NCI-H82 treated with DMSO at 0.1 percent for 48 hours (cell line): ENCODE results near the gene ELAVL3.
A peak's percentile ranks its signal among the peaks of the same experiment; 100 is the strongest.

ENCODE experiments used
- DNase-seq: peaks from one replicate; lab custom pipeline; 2025; ENCODE audit not compliant: unreplicated experiment; lab: John Stamatoyannopoulos, UW

ELAVL3 gene

DNA sequence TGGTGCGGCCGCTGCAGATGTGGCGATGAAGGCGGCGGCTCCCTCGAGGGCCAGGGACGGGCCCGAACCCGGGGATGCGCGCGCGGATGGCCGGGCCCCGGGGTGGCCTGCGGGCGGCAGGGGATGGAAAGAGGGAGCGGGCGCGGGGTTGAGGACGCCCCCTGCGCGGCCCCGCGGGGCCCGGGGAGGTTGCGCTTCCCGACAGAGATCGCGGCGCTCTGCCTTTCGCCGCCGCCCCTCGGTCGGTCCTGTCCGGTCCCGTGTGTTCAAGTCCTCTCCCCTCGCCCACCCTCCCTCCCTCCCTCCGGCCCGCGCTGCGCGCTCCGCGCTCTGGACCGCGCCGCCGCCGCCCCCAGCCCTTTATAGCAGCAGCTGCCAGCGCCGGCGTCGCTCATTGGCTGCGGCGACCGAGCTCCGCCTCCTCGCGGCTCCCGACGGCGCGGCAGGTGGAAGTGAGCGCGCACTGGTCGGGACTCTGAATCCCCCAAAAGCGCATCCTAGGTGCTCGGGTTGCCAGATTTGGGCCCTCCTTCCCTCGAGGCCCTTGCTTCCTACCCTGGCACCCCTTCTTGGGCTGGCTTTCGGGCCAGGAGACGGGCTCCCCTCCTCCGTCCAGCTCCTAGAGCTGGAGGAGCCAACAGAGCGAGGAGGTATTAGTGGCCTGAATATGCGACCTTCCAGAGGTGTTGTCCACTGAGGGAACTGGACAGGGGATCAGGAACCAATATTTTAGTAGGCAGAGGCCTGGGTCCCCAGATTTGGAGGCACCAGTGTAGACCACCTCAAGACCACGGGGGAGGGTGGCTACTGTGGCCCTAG is at the start of gene ELAVL3:
ELAVL3 (minus strand) TSS at position 332 of the 819 bp plus-strand sequence. CDS start 438 bp downstream, outside the sequence.
- peak; percentile 7 for DNase-seq

DNA sequence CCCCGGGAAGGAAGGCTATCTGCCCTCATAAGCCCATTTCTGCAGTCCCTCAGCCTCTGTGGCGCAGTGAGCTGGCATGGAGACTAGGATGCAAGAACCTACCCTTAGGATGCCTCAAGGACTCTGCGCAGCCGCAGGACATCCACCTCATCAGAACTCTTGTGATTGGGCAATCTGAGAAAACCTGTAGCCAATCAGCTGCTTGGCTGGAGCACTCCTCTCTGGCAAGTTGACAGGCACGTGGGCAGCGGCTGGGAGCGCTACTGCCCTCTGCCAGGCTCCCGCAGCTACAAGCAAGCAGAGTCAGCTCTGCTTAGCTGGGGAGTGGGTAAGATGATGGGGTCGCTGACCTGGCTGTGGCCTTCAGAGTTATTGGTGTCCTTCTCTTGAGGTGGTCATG is 49.6 kb upstream of the ELAVL3 start:
- peak; percentile 81 for DNase-seq

DNA sequence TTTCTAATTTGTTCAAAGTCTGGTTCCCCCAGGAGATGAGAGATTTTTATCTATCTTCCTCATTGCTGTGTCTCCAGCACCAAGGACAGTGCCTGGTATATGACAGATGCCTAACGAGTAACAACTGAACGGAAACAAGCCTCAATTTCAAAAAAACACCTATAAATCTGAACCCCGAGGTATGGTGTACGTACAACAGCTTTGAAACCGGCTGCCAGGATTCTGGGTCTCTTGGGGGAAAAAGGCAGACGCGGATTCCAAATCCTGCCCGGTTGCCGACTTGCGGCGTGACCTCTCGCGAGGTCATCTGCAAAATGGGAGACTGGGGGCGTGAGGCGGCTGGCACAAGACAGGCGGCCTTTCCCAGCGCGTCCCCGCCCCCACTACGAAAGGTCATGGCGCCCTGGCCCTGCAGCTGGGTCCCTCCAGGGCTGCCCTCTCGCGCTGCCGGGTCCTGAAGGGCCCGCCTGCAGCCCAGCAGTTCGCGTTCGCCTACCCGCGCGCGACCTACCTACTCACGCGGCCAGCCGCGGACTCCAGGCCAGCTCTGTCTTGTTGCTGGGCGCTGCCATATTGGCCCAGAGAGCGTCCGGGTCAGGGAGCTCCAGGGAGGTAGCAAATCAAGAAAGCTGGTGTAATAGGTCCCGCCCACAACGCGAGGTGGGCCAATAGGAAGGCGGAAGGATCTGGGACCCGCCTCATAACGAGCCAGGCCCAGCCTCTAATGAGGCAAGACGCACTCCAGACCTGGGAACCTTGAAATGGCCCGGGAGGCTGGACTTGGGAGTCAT is 47.9 kb upstream of the ELAVL3 start, which contains the start of gene ECSIT:
ECSIT (minus strand) TSS at position 584 of the 791 bp plus-strand sequence. CDS start 9,964 bp downstream, outside the sequence.
- peak; percentile 85 for DNase-seq

- no peak for DNase-seq
Measured at GRCh38 chr19:11519138-11519537, 38.3 kb upstream of the ELAVL3 start.

DNA sequence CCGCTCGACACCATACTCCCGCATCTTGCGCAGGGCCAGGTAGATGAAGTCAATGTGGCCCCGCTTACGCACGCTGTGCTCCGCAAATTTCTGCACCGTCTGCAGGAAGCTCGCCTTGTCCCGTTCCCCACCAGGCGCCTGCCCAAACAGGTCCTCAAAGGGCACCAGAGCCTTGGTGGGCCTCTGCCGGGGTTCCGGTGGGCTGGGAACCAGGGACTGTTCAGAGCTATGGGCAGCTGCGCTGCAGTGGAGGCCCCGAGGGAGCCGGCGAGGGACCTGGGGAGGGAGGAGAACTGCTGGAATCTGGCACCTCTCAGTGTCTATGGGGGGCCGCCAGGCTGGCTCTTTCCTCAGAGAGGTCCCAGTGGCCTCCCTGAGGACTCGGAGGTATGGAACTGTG is 33.1 kb upstream of the ELAVL3 start:
- DNase-seq = no peak

DNA sequence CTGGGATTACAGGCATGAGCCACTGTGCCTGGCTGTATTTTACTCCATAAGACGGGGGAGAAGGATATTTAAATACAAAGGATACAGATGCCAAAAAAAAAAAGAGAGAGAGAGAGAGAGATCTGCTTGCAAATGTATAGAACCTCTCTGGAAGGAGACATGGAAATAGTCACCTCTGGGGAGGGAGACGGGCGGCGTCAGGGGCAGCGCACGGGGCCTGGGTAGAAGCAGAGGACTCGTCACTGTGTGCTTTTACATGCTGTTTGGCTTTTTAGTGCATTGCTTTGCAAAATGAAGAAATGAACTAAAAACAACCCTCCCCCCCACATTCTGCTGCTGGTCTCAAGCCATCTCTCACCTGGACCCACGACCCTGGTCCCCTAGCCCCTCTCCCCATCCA is 29.6 kb upstream of the ELAVL3 start:
- no peak for DNase-seq

DNA sequence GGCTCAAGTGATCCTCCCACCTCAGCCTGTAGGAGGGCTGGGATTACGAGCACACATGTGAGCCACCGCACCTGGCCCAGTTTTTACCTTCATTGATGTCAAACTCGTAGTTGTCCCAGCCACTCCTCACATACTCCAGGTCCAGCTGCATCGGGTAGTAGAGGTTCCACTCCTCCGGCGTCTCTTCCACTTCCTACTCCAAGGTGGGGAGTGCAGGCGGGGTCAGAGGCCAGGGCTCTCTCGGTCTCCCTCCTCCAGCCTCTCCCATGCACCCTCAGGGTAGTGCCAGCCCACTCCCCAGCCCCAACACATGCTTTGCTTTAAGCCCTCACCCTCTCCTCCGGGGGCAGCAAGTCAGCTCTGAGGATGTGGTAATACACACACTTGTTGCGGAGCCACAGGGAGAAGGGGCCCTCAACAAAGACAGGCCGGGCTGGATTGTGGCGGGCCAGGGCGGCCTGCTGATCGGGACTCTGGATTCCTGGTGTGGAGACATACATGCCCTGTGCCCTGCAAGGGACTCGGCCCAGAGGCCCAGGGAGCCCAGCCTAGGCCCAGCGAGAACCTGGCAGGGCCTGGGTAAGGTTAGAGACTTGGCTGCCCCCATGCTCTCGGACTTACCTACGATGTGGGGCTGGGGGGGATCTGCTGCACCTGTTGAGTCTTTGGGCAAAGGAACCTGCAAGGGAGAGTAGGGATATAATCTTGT is 26.7 kb upstream of the ELAVL3 start:
- no peak for DNase-seq

DNA sequence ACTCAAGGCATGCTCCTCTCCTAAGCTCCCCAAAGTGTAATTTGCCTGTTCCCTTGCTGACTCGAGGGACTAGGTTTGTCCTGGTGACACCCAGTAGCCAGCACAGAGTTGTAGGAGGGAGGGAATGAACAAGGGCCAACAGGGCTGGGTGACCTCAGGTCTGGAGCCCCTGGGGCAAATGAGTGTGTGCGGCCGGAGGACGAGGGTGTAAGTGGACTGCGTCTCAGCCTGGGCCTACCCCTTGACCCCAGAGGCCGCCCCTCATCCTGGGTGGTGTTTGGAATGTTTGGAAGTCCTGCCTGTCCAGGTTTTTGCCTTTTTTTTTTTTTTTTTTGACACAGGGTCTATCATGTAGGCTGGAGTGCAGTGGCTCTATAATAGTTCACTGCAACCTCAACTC is 26.1 kb upstream of the ELAVL3 start:
- no peak for DNase-seq

DNA sequence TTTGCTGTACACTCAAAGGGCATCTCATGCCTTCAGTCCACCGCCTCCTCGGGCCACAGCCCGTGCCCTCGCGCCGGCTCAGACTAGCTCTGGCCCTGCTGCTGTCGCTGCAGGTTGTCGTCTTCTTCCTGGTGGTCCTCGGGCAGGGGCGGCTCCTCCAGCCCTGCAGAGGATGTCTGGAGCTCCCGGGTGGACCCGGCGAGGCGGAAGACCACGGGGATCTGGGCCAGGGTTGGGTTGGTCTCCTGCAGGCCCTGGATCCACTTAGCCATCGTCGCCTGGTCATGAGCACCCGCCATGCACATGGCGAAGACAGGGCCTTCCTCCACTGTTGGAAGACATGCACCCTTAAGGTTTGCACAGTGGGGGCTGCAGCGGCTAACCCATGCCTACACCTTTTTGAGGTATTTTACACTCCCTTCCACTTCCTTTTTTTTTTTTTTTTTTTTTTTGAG is 25.3 kb upstream of the ELAVL3 start:
- no peak for DNase-seq

- peak; percentile 81 for DNase-seq
Measured at GRCh38 chr19:11505504-11506100, 24.8 kb upstream of the ELAVL3 start, which contains the start of gene ZNF653. Gene ZNF653, minus strand, starts transcription at chr19:11505839. Its CDS starts 53 bp downstream, at chr19:11505786.

- peak; percentile 83 for DNase-seq
Measured at GRCh38 chr19:11505032-11505503, 24.2 kb upstream of the ELAVL3 start.

- DNase-seq = no peak
Measured at GRCh38 chr19:11504502-11505031, 23.7 kb upstream of the ELAVL3 start.

GRCh38 chr19:11499890-11500420 is 19.1 kb upstream of the ELAVL3 start:
- no peak for DNase-seq

- DNase-seq = no peak
Measured at GRCh38 chr19:11499220-11499726, 18.4 kb upstream of the ELAVL3 start.

- peak; percentile 1 for DNase-seq
Measured at GRCh38 chr19:11496391-11497163, 15.7 kb upstream of the ELAVL3 start.

DNA sequence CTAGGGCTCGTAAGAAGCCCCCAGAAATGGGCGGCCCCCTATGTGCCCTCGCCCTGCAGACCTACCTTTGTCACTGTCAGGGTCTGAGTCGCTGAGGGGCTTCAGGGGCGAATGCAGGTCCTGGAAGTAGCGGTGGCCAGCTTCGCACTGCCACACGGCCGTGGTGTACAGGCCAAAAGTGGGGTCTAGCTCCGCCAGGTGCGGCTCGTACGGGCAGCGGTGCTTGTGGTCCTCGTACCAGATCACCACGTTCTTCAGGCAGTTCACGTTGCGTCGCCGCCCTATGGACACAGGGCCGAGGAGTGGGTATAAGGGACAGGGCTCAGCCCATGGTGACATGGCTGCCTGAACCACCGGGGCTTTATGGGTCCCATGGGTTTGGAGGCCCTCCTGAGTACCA is 15.0 kb upstream of the ELAVL3 start:
- no peak for DNase-seq

DNA sequence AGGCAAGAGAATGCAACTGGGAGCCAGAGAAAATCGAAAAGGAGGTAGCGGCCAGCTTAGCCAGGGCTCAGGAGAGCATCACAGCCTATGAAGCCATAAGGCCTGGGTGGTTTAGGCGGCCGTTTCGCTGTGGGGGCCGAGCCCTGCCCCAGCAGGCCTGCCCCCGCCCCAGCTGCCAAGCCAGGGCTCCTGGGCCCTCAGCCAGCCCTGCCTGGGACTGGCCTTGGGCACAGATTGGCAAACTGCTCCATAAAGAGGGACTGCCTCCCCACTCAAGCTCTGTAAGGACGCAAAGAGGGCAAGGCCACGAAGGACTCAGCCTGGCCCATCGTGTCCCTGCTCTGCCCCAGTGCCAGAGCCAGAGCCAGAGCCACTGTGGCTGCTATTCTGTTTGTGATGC is 14.6 kb upstream of the ELAVL3 start:
- DNase-seq = no peak

GRCh38 chr19:11494634-11495285 is 13.9 kb upstream of the ELAVL3 start:
- no peak for DNase-seq

GRCh38 chr19:11489378-11489777 is 8.5 kb upstream of the ELAVL3 start:
- no peak for DNase-seq
